Aorta (tissue), 5 donors: ENCODE measurements around the gene GSTCD. TPM values are rescaled to one million over a fixed set of nuclear protein-coding genes. Genes with fewer than 3 reads are reported as not detected.

Experiments used
- ATAC-seq: fragments of 200-7000 bp; cut with Tn5 transposase; one replicate; pipeline ENCODE4 v1.9.1; 2022; ENCODE audit warnings: moderate library complexity; ENCODE audit not compliant: low FRiP score
- DNase-seq, 2 donors: peaks; one replicate each; pipeline ENCODE4 v3.0.0-alpha.2; 2020
- H3K27ac ChIP-seq, 2 donors: one replicate each; pipeline ENCODE4 v1.5.1; 2013; ENCODE audit warnings: low read length in 2 of 2, mild to moderate bottlenecking in 2 of 2, moderate library complexity in 2 of 2, control low read depth in 1 of 2, inconsistent platforms in 1 of 2, low read depth in 1 of 2
- H3K27me3 ChIP-seq, 2 donors: one replicate each; pipeline ENCODE4 v1.6.1; 2013; ENCODE audit warnings: control low read depth in 1 of 2, low read length in 1 of 2, mild to moderate bottlenecking in 1 of 2, moderate library complexity in 1 of 2; ENCODE audit not compliant: insufficient read depth in 2 of 2, control insufficient read depth in 1 of 2
- H3K36me3 ChIP-seq, 2 donors: one replicate each; pipeline ENCODE4 v1.6.1; 2013; ENCODE audit warnings: control low read depth in 1 of 2, low read length in 1 of 2, mild to moderate bottlenecking in 1 of 2; ENCODE audit not compliant: insufficient read depth in 2 of 2, control insufficient read depth in 1 of 2
- H3K4me1 ChIP-seq, 2 donors: one replicate each; pipeline ENCODE4 v1.6.1; 2013; ENCODE audit warnings: low read length in 2 of 2, control low read depth in 1 of 2, mild to moderate bottlenecking in 1 of 2, moderate library complexity in 1 of 2; ENCODE audit not compliant: insufficient read depth in 2 of 2, control insufficient read depth in 1 of 2
- H3K4me3 ChIP-seq, 2 donors: one replicate each; pipeline ENCODE4 v1.5.1; 2013; ENCODE audit warnings: low read length in 2 of 2, control low read depth in 1 of 2, mild to moderate bottlenecking in 1 of 2
- H3K9me3 ChIP-seq: one replicate; pipeline ENCODE4 v1.6.1; 2013; ENCODE audit warnings: mild to moderate bottlenecking, low read length; ENCODE audit not compliant: control insufficient read depth
- WGBS, 2 donors: extraction: QIAGEN DNeasy Blood & Tissue Kit; methylation state at CpG; one replicate each; pipeline ENCODE4 v1.1.7; 2013; 5-methylcytosine and 5-hydroxymethylcytosine counted together
- intact Hi-C, 2 donors: fragments of 100-400 bp; cut with DNase I; formaldehyde crosslinking; loops; one replicate each; pipeline versions ENCODE4 v1.14.2 to v1.15.0; 2022
- polyA plus RNA-seq, 2 donors: library from polyadenylated mRNA; stranded (reverse); fragments of 200-250 nt; gene quantifications; one replicate each; pipeline ENCODE4 v1.2.3, GENCODE V29; 2013
- total RNA-seq, 2 donors: library from RNA; stranded (reverse); fragmentation: NEBNext Ultra II Directional; extraction: Animal tissue kit (Norgen Biotek cat#: 25700); gene quantifications; one replicate each; pipeline ENCODE4 v1.2.1, GENCODE V29; 2021
- donor health status: healthy with polysubstance abuse.
- donor health status: Bipolar disorder and iron deficiency.
- donor health status: DM: no; HTN: no; CAD: no.
- donor health status: DM: no; HTN: no; CAD: no.
- donor health status: DM: yes; HTN: yes; CAD: no.

GSTCD gene
- total and polyA plus RNA-seq, 4 donors = 1.8 to 8.4 (median 6.2) TPM

- Histone ChIP-seq H3K27ac (no peak overlapping the region), H3K4me1 (peaks cover 2 to 3% of the 10 kb centered on the region in 2 donors), H3K9me3 (no peaks in the 10 kb centered on the region), H3K4me3 (no peak overlapping the region), H3K36me3 (no peaks in the 10 kb centered on the region), H3K27me3 (no peaks in the 10 kb centered on the region)
- intact Hi-C loops = loop anchor here (10.0 kb wide), 2 partner anchors 89 to 169 kb away; partner anchors contain the start of gene NPNT (in 2 of the 2)
- 58 to 64% methylated on average over 1 of the region's 1 CpG for WGBS, 2 donors
- ATAC-seq = no peak
- DNase-seq = no peak
These were observed 97.0 kb downstream of the GSTCD start for GRCh38 chr4:105805501-105806120.

GRCh38 chr4:105807496-105807895 is 98.9 kb downstream of the GSTCD start:
- no peak overlapping the region for H3K4me3 ChIP-seq
- DNase-seq (no peak), ATAC-seq (no peak)
- no peaks in the 10 kb centered on the region for H3K9me3 ChIP-seq
- H3K36me3 ChIP-seq = no peaks in the 10 kb centered on the region
- intact Hi-C loops = loop anchor here (10.0 kb wide), 2 partner anchors 87 to 167 kb away; partner anchors contain the start of gene NPNT (in 2 of the 2)
- no peaks in the 10 kb centered on the region for H3K27me3 ChIP-seq
- no peak overlapping the region for H3K27ac ChIP-seq
- H3K4me1 ChIP-seq = peaks cover 2 to 3% of the 10 kb centered on the region in 2 donors
- WGBS, 2 donors = 85 to 94% methylated on average over 2 of the region's 2 CpGs

- no peaks in the 10 kb centered on the region for H3K36me3 ChIP-seq
- peaks cover 2 to 3% of the 10 kb centered on the region in 2 donors for H3K4me1 ChIP-seq
- WGBS, 2 donors = 8 to 22% methylated on average over 3 of the region's 3 CpGs
- H3K9me3 ChIP-seq = no peaks in the 10 kb centered on the region
- ATAC-seq = peak; percentile 68
- intact Hi-C loops = loop anchor here (10.0 kb wide), 2 partner anchors 87 to 167 kb away; partner anchors contain the start of gene NPNT (in 2 of the 2)
- peak overlapping the region; percentile 47 to 84 for H3K4me3 ChIP-seq
- H3K27me3 ChIP-seq = no peaks in the 10 kb centered on the region
- H3K27ac ChIP-seq = peak overlapping the region in 1 of 2 donors; percentile 28
- no peak for DNase-seq
These were observed 99.6 kb downstream of the GSTCD start for GRCh38 chr4:105808030-105808749.

GRCh38 chr4:105808750-105809041 is 100.1 kb downstream of the GSTCD start:
- Histone ChIP-seq H3K9me3 (no peaks in the 10 kb centered on the region), H3K36me3 (no peaks in the 10 kb centered on the region), H3K27ac (peak overlapping the region in 1 of 2 donors; percentile 28), H3K4me1 (peaks cover 2 to 3% of the 10 kb centered on the region in 2 donors), H3K27me3 (no peaks in the 10 kb centered on the region), H3K4me3 (peak overlapping the region; percentile 47 to 84)
- WGBS, 2 donors = 23 to 26% methylated on average over 3 of the region's 3 CpGs
- ATAC-seq (peak; percentile 52), DNase-seq (peak in 1 of 2 donors; percentile 48)
- intact Hi-C loops = loop anchor here (10.0 kb wide), 2 partner anchors 86 to 166 kb away; partner anchors contain the start of gene NPNT (in 2 of the 2)

GRCh38 chr4:105815701-105816100 is 107.1 kb downstream of the GSTCD start:
- DNase-seq (no peak), ATAC-seq (no peak)
- H3K4me1 ChIP-seq = no peaks in the 10 kb centered on the region
- intact Hi-C loops = no loop called here
- no peaks in the 10 kb centered on the region for H3K9me3 ChIP-seq
- no peak overlapping the region for H3K4me3 ChIP-seq
- H3K27me3 ChIP-seq = no peaks in the 10 kb centered on the region
- WGBS, 2 donors = 74 to 93% methylated on average over 1 of the region's 1 CpG
- no peak overlapping the region for H3K27ac ChIP-seq
- no peaks in the 10 kb centered on the region for H3K36me3 ChIP-seq

- intact Hi-C loops = no loop called here
- DNase-seq (no peak), ATAC-seq (no peak)
- no peak overlapping the region for H3K4me3 ChIP-seq
- H3K27me3 ChIP-seq = no peaks in the 10 kb centered on the region
- H3K27ac ChIP-seq = no peak overlapping the region
- no peaks in the 10 kb centered on the region for H3K9me3 ChIP-seq
- H3K4me1 ChIP-seq = no peaks in the 10 kb centered on the region
- H3K36me3 ChIP-seq = no peaks in the 10 kb centered on the region
These were observed 113.5 kb downstream of the GSTCD start for GRCh38 chr4:105822061-105822460.

GRCh38 chr4:105828074-105828473 is 119.5 kb downstream of the GSTCD start:
- Histone ChIP-seq H3K36me3 (no peaks in the 10 kb centered on the region), H3K9me3 (no peaks in the 10 kb centered on the region), H3K4me3 (no peak overlapping the region), H3K4me1 (no peaks in the 10 kb centered on the region), H3K27ac (no peak overlapping the region), H3K27me3 (no peaks in the 10 kb centered on the region)
- WGBS, 2 donors = 96 to 99% methylated on average over 2 of the region's 2 CpGs
- DNase-seq (no peak), ATAC-seq (no peak)
- intact Hi-C loops = no loop called here

GRCh38 chr4:105831189-105831588 is 122.6 kb downstream of the GSTCD start:
- DNase-seq (no peak), ATAC-seq (no peak)
- WGBS, 2 donors = 97 to 99% methylated on average over 2 of the region's 2 CpGs
- Histone ChIP-seq H3K27me3 (no peaks in the 10 kb centered on the region), H3K4me3 (no peak overlapping the region), H3K9me3 (no peaks in the 10 kb centered on the region), H3K27ac (no peak overlapping the region), H3K36me3 (no peaks in the 10 kb centered on the region), H3K4me1 (no peaks in the 10 kb centered on the region)
- intact Hi-C loops = no loop called here

GRCh38 chr4:105835177-105835576 is 126.6 kb downstream of the GSTCD start:
- Histone ChIP-seq H3K27me3 (no peaks in the 10 kb centered on the region), H3K4me3 (no peak overlapping the region), H3K27ac (no peak overlapping the region), H3K9me3 (no peaks in the 10 kb centered on the region), H3K4me1 (no peaks in the 10 kb centered on the region), H3K36me3 (no peaks in the 10 kb centered on the region)
- WGBS, 2 donors = 97 to 98% methylated on average over 5 to 6 of the region's 6 CpGs
- intact Hi-C loops = no loop called here
- no peak for DNase-seq
- no peak for ATAC-seq
